Endothelial cell of umbilical vein (primary cell): ENCODE results near the gene SLC34A2. TPM values are rescaled to one million over a fixed set of nuclear protein-coding genes. Genes with fewer than 3 reads are reported as not detected.

ENCODE experiments used
- BruUV-seq: library from RNA; stranded (reverse); fragments of 400-500 nt; replicated peaks from 2 replicates; lab custom pipeline; 2021; lab: Mats Ljungman, UMichigan
- CTCF ChIA-PET: fragments of 300-600, 350-600 bp; sonication (Branson Sonifier 250); formaldehyde crosslinking; loops from one replicate; lab custom pipeline; 2021; ENCODE audit warnings: antibody characterized with exemption, inconsistent platforms; lab: Charles Lee
- POLR2A ChIA-PET: fragments of 300-600, 350-600 bp; sonication (Branson Sonifier 250); formaldehyde crosslinking; loops from one replicate; lab custom pipeline; 2021; ENCODE audit warnings: antibody characterized with exemption, inconsistent platforms; lab: Charles Lee
- DNase-seq: peaks from one replicate; pipeline ENCODE4 v3.0.0-alpha.2; 2011; ENCODE audit warnings: low read depth, low spot score
- FAIRE-seq: peaks from 2 replicates; lab custom pipeline; 2011; peaks lifted over from hg19 to GRCh38; lab: Jason Lieb, UNC
- H2AFZ ChIP-seq: 2 replicates; pipeline ENCODE4 v1.6.0; 2012; ENCODE audit warnings: low read depth, low read length, control low read depth, inconsistent platforms
- H3K27ac ChIP-seq: 2 replicates; pipeline ENCODE4 v1.5.1; 2011; ENCODE audit warnings: low read depth, mild to moderate bottlenecking, control low read depth, low read length, moderate library complexity; ENCODE audit not compliant: insufficient read depth
- H3K27me3 ChIP-seq, 2 experiments: 2 replicates each; pipeline versions ENCODE4 v1.6.0 to v1.6.1; 2011; ENCODE audit warnings: low read length in 2 of 2, mixed read lengths in 1 of 2; ENCODE audit not compliant: control insufficient read depth in 2 of 2, insufficient read depth in 2 of 2
- H3K36me3 ChIP-seq, 2 experiments: 2 replicates in 1 of 2; 3 replicates in 1 of 2; pipeline ENCODE4 v1.5.1; 2011; ENCODE audit warnings: low read length in 2 of 2, mild to moderate bottlenecking in 1 of 2, moderate library complexity in 1 of 2; ENCODE audit not compliant: control insufficient read depth in 2 of 2, insufficient read depth in 2 of 2; ENCODE audit errors: extremely low read depth in 1 of 2
- H3K4me1 ChIP-seq: 3 replicates; pipeline ENCODE4 v1.5.1; 2011; ENCODE audit warnings: mild to moderate bottlenecking, low read length; ENCODE audit not compliant: control insufficient read depth, insufficient read depth; ENCODE audit errors: extremely low read depth
- H3K4me2 ChIP-seq: 2 replicates; pipeline ENCODE4 v1.6.1; 2011; ENCODE audit warnings: low read length, control low read depth, mixed read lengths; ENCODE audit not compliant: insufficient read depth
- H3K4me3 ChIP-seq, 3 experiments: fragments of 200-600 bp in 1 of 3; sonication (generic), shearing (Covaris generic) in 1 of 3; replicated peaks in 1 of 3; 2 replicates each; pipeline ENCODE4 v1.5.1; 2011 to 2016; ENCODE audit warnings: control low read depth in 3 of 3, low read length in 3 of 3, mild to moderate bottlenecking in 2 of 3, inconsistent platforms in 1 of 3, low read depth in 1 of 3, moderate library complexity in 1 of 3; ENCODE audit not compliant: insufficient read depth in 1 of 3
- H3K79me2 ChIP-seq: 2 replicates; pipeline ENCODE4 v1.6.0; 2012; ENCODE audit warnings: low read length, inconsistent platforms; ENCODE audit not compliant: control insufficient read depth, insufficient read depth
- H3K9ac ChIP-seq: replicated peaks from 2 replicates; pipeline ENCODE3; 2011; ENCODE audit warnings: low read length, control low read depth; ENCODE audit not compliant: insufficient read depth; ENCODE audit errors: extremely low read depth
- H3K9me1 ChIP-seq: replicated peaks from 3 replicates; pipeline ENCODE4 v1.6.0; 2011; ENCODE audit warnings: mild to moderate bottlenecking, low read length; ENCODE audit not compliant: control insufficient read depth, insufficient read depth; ENCODE audit errors: extremely low read depth
- H3K9me3 ChIP-seq: replicated peaks from 2 replicates; pipeline ENCODE4 v1.5.1; 2012; ENCODE audit warnings: low read length, inconsistent platforms; ENCODE audit not compliant: control insufficient read depth, insufficient read depth
- H4K20me1 ChIP-seq: replicated peaks from 2 replicates; pipeline ENCODE3; 2011; ENCODE audit warnings: mild to moderate bottlenecking, low read length; ENCODE audit not compliant: control insufficient read depth, insufficient read depth; ENCODE audit errors: extremely low read depth
- CTCF ChIP-seq, 2 donors: IDR thresholded peaks; 1 replicate in 1 of 2; 2 replicates in 1 of 2; pipeline ENCODE4 v1.5.1; 2011; ENCODE audit warnings: low read length in 2 of 2, mild to moderate bottlenecking in 2 of 2, moderate library complexity in 2 of 2, control low read depth in 1 of 2, inconsistent platforms in 1 of 2, low read depth in 1 of 2; ENCODE audit not compliant: insufficient read depth in 1 of 2; ENCODE audit errors: extremely low read depth in 1 of 2
- EZH2 ChIP-seq: IDR thresholded peaks from 2 replicates; pipeline ENCODE4 v1.6.1; 2012; ENCODE audit warnings: borderline replicate concordance, low read depth, mild to moderate bottlenecking, moderate library complexity, low read length, inconsistent platforms; ENCODE audit not compliant: severe bottlenecking
- FOS ChIP-seq: IDR thresholded peaks from 2 replicates; pipeline ENCODE4 v1.6.1; 2011; ENCODE audit warnings: mild to moderate bottlenecking, low read length, moderate library complexity, borderline replicate concordance; ENCODE audit not compliant: insufficient read depth
- GATA2 ChIP-seq: IDR thresholded peaks from 2 replicates; pipeline ENCODE4 v1.7.0; 2011; ENCODE audit warnings: low read depth, mild to moderate bottlenecking, moderate library complexity, mixed read lengths, low read length; ENCODE audit not compliant: insufficient read length, insufficient read depth
- JUN ChIP-seq: IDR thresholded peaks from 2 replicates; pipeline ENCODE4 v1.6.1; 2011; ENCODE audit warnings: borderline replicate concordance, low read depth; ENCODE audit not compliant: insufficient read length, insufficient read depth
- MYC ChIP-seq: IDR thresholded peaks from one replicate; pipeline ENCODE4 v1.6.1; 2011; ENCODE audit warnings: mild to moderate bottlenecking, low read depth, low read length
- POLR2A ChIP-seq: IDR thresholded peaks from 2 replicates; pipeline ENCODE4 v1.6.1; 2012; ENCODE audit warnings: low read depth, mild to moderate bottlenecking, control low read depth, low read length
- POLR2AphosphoS5 ChIP-seq: IDR thresholded peaks from 2 replicates; pipeline ENCODE4 v1.6.1; 2012; ENCODE audit warnings: low read depth, mild to moderate bottlenecking, control low read depth, low read length, moderate library complexity; ENCODE audit not compliant: insufficient read depth
- dilution Hi-C: fragments of 300-500 bp; cut with MboI; formaldehyde crosslinking; loops from one replicate; pipeline ENCODE4 v1.15.0; 2019; ENCODE audit warnings: low sequenced_read_pairs; ENCODE audit not compliant: extremely low pct_ligation_motif_present
- intact Hi-C: fragments of 100-400 bp; cut with micrococcal nuclease; formaldehyde crosslinking; loops from one replicate; pipeline ENCODE4 v1.10.0; 2022
- polyA plus RNA-seq, 4 experiments: library from polyadenylated mRNA; depleted of rRNA in 3 of 4; stranded (reverse) in 3 of 4; unstranded in 1 of 4; fragments of >200 nt; gene quantifications; 2 replicates each; pipeline versions ENCODE4 v1.2.1 to v1.2.3, GENCODE V29; 2011 to 2012; ENCODE audit warnings: missing spikeins in 1 of 4
- total RNA-seq: library from RNA; stranded (reverse); gene quantifications from 2 replicates; pipeline ENCODE4 v1.2.3, GENCODE V29; 2021
- TF ChIP-seq, protein P1 (sequence below): IDR thresholded peaks from 2 replicates; pipeline ENCODE4 v1.6.1; 2011; ENCODE audit not compliant: insufficient read depth, insufficient read length

SLC34A2 gene
- total and polyA plus RNA-seq, 2 donors (not counting 3 experiments of a cell fraction or from before 2014, with no cell fraction given) = not detected

DNA sequence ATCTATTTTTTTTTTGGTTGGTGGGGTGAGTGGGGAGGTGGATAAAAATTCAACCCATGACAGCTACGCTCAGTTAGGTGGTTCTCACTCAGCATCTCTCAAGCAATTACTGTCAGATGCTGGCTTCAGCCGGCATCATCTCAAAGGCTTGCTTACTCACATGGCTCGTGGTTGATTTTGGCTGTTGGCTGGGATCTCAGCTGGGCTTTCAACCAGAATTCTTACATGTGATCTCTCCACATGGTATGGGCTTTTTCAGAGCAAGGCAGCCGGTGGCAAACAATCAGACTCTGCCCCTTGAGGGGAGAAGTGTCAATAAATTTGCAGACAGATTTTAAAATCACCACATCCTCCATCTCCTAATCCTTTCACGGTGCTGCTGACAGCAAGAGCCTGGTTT, 47.2 kb downstream of the SLC34A2 start:
- TF ChIP-seq CTCF (IDR thresholded peaks at IDR 0.05; ENCODE audit: extremely low read depth in 1 of 2, insufficient read depth in 1 of 2, low read depth in 1 of 2, low read length in 2 of 2) (no peak), GATA2 (no peak), EZH2 (no peak), MYC (no peak), FOS (no peak), POLR2AphosphoS5 (no peak), JUN (no peak), POLR2A (no peak)
- TF ChIP-seq, protein P1, sequence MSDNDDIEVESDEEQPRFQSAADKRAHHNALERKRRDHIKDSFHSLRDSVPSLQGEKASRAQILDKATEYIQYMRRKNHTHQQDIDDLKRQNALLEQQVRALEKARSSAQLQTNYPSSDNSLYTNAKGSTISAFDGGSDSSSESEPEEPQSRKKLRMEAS = no peak
- Histone ChIP-seq H3K27ac (no peak overlapping the region), H3K9me3 (no peaks in the 10 kb centered on the region), H3K9ac (no peak overlapping the region), H3K79me2 (no peaks in the 10 kb centered on the region), H4K20me1 (no peaks in the 10 kb centered on the region), H2AFZ (no peak overlapping the region), H3K4me1 (no peaks in the 10 kb centered on the region), H3K4me3 (no peak overlapping the region), H3K4me2 (no peak overlapping the region), H3K27me3 (no peaks in the 10 kb centered on the region), H3K9me1 (no peaks in the 10 kb centered on the region), H3K36me3 (no peaks in the 10 kb centered on the region)
- no peak for FAIRE-seq
- ChIA-PET CTCF (interaction anchor here (1.4 to 2.6 kb wide), 2 partner anchors 10 to 261 kb away, joined by 4 to 13 read pairs; no protein-coding TSS in a partner anchor), POLR2A (no interaction called here)
- dilution Hi-C loops (no loop called here), intact Hi-C loops (no loop called here)
- BruUV-seq = no TSS peak
- DNase-seq = no peak
